GM19035 (cell line): ENCODE data around the gene P2RX4.
"Not testable (repeated sequence)": the region's sequence is repeated elsewhere in the genome, so short reads cannot be mapped to it uniquely, and the experiment has no call there.

ENCODE experiments used
- ATAC-seq: cut with Tn5 transposase; IDR thresholded peaks from one replicate; pipeline ENCODE4 v1.9.1; 2021; ENCODE audit not compliant: unreplicated experiment

Gene P2RX4

GRCh38 chr12:121218588-121219352 lies 8.8 kb downstream of the P2RX4 start:
- no peak for ATAC-seq

- ATAC-seq, result no peak
Observed at GRCh38 chr12:121219353-121219986, 9.5 kb downstream of the P2RX4 start.

- ATAC-seq, result no peak
Observed at GRCh38 chr12:121222847-121223246, 12.9 kb downstream of the P2RX4 start.

- no peak for ATAC-seq
Observed at GRCh38 chr12:121223292-121224285, 13.7 kb downstream of the P2RX4 start.

GRCh38 chr12:121224591-121224990 lies 14.7 kb downstream of the P2RX4 start:
- no peak for ATAC-seq

GRCh38 chr12:121226399-121226798 lies 16.5 kb downstream of the P2RX4 start:
- no peak for ATAC-seq

- not testable (repeated sequence) for ATAC-seq
Observed at GRCh38 chr12:121226871-121227270, 16.9 kb downstream of the P2RX4 start.

- ATAC-seq, result peak; percentile 67
Observed at GRCh38 chr12:121227294-121227693, 17.4 kb downstream of the P2RX4 start.

- no peak for ATAC-seq
Observed at GRCh38 chr12:121228919-121229665, 19.2 kb downstream of the P2RX4 start.

- ATAC-seq, result not testable (repeated sequence)
Observed at GRCh38 chr12:121229826-121230537, 20.1 kb downstream of the P2RX4 start.

GRCh38 chr12:121230538-121230907 lies 20.6 kb downstream of the P2RX4 start:
- ATAC-seq, result no peak

- ATAC-seq, result no peak
Observed at GRCh38 chr12:121232163-121232562, 22.2 kb downstream of the P2RX4 start.

- ATAC-seq, result no peak
Observed at GRCh38 chr12:121232977-121233627, 23.2 kb downstream of the P2RX4 start.

GRCh38 chr12:121233628-121234020 lies 23.7 kb downstream of the P2RX4 start:
- ATAC-seq, result no peak

GRCh38 chr12:121236776-121237175 lies 26.8 kb downstream of the P2RX4 start:
- ATAC-seq, result no peak

- no peak for ATAC-seq
Observed at GRCh38 chr12:121237415-121237814, 27.5 kb downstream of the P2RX4 start.

- ATAC-seq, result no peak
Observed at GRCh38 chr12:121238086-121238485, 28.2 kb downstream of the P2RX4 start.

GRCh38 chr12:121238604-121239350 lies 28.8 kb downstream of the P2RX4 start:
- no peak for ATAC-seq
